GM19035 (cell line): ENCODE data around the gene ABCB1.
"Not testable (repeated sequence)": the region's sequence is repeated elsewhere in the genome, so short reads cannot be mapped to it uniquely, and the experiment has no call there.

Experiments used
- ATAC-seq: cut with Tn5 transposase; IDR thresholded peaks from one replicate; pipeline ENCODE4 v1.9.1; 2021; ENCODE audit not compliant: unreplicated experiment

The ABCB1 gene

GRCh38 chr7:87580636-87581035, 20.0 kb downstream of the ABCB1 start:
- no peak for ATAC-seq

GRCh38 chr7:87575521-87575920, 25.2 kb downstream of the ABCB1 start:
- no peak for ATAC-seq

- no peak for ATAC-seq
Measured at GRCh38 chr7:87574630-87575029, 26.1 kb downstream of the ABCB1 start.

- not testable (repeated sequence) for ATAC-seq
Measured at GRCh38 chr7:87572513-87572912, 28.2 kb downstream of the ABCB1 start.

GRCh38 chr7:87570178-87570577, 30.5 kb downstream of the ABCB1 start:
- no peak for ATAC-seq

GRCh38 chr7:87567052-87567451, 33.6 kb downstream of the ABCB1 start:
- no peak for ATAC-seq

GRCh38 chr7:87566311-87566900, 34.3 kb downstream of the ABCB1 start:
- no peak for ATAC-seq

GRCh38 chr7:87565877-87566276, 34.8 kb downstream of the ABCB1 start:
- ATAC-seq: no peak

- ATAC-seq: peak; percentile 68
Measured at GRCh38 chr7:87564296-87564963, 36.3 kb downstream of the ABCB1 start.

- ATAC-seq: no peak
Measured at GRCh38 chr7:87561702-87562101, 39.0 kb downstream of the ABCB1 start.

- no peak for ATAC-seq
Measured at GRCh38 chr7:87561102-87561501, 39.6 kb downstream of the ABCB1 start.

- no peak for ATAC-seq
Measured at GRCh38 chr7:87552351-87552900, 48.3 kb downstream of the ABCB1 start.

GRCh38 chr7:87548123-87548919, 52.4 kb downstream of the ABCB1 start:
- ATAC-seq: no peak

- ATAC-seq: no peak
Measured at GRCh38 chr7:87545760-87546159, 54.9 kb downstream of the ABCB1 start.

GRCh38 chr7:87543623-87544022, 57.1 kb downstream of the ABCB1 start:
- peak; percentile 61 for ATAC-seq

GRCh38 chr7:87541648-87542047, 59.0 kb downstream of the ABCB1 start:
- ATAC-seq: no peak

- no peak for ATAC-seq
Measured at GRCh38 chr7:87538052-87538451, 62.6 kb downstream of the ABCB1 start.

- ATAC-seq: no peak
Measured at GRCh38 chr7:87534072-87534471, 66.6 kb downstream of the ABCB1 start.

- ATAC-seq: no peak
Measured at GRCh38 chr7:87530126-87530525, 70.6 kb downstream of the ABCB1 start.

- ATAC-seq: no peak
Measured at GRCh38 chr7:87528730-87529129, 72.0 kb downstream of the ABCB1 start.

- no peak for ATAC-seq
Measured at GRCh38 chr7:87518735-87519134, 81.9 kb downstream of the ABCB1 start.

GRCh38 chr7:87517891-87518290, 82.8 kb downstream of the ABCB1 start:
- ATAC-seq: no peak
